ELR (cell line): ENCODE results near the gene TTLL3.
"Not testable (repeated sequence)": the region's sequence is repeated elsewhere in the genome, so short reads cannot be mapped to it uniquely, and the experiment has no call there.

Experiments
- DNase-seq: peaks from one replicate; pipeline ENCODE4 v3.0.0-alpha.2; 2015; ENCODE audit warnings: low read depth

TTLL3 gene

GRCh38 chr3:9872067-9872466 is 62.0 kb downstream of the TTLL3 start:
- DNase-seq = peak; percentile 41

GRCh38 chr3:9875448-9875847 is 65.4 kb downstream of the TTLL3 start:
- no peak for DNase-seq

GRCh38 chr3:9876255-9876654 is 66.2 kb downstream of the TTLL3 start:
- not testable (repeated sequence) for DNase-seq

- no peak for DNase-seq
Observed at GRCh38 chr3:9876991-9877390, 66.9 kb downstream of the TTLL3 start.

GRCh38 chr3:9878700-9879099 is 68.6 kb downstream of the TTLL3 start:
- DNase-seq = no peak

- no peak for DNase-seq
Observed at GRCh38 chr3:9879830-9880549, 69.9 kb downstream of the TTLL3 start, which contains the start of gene CIDEC. CIDEC (minus strand) TSS chr3:9880253; CDS start chr3:9878486, 1,767 bp downstream.

- no peak for DNase-seq
Observed at GRCh38 chr3:9881441-9881840, 71.4 kb downstream of the TTLL3 start.

GRCh38 chr3:9883706-9884554 is 73.9 kb downstream of the TTLL3 start:
- DNase-seq = peak; percentile 64

GRCh38 chr3:9884555-9885165 is 74.6 kb downstream of the TTLL3 start:
- peak; percentile 93 for DNase-seq
